Neural cell (in vitro differentiated cells): ENCODE results near the gene MAML2. TPM values are rescaled to one million over a fixed set of nuclear protein-coding genes. Genes with fewer than 3 reads are reported as not detected.

Experiments used
- H2AFZ ChIP-seq: fragments of 200-600, 300-800 bp; sonication (generic), shearing (Covaris generic); 2 replicates; pipeline ENCODE4 v1.6.0; 2014; ENCODE audit warnings: low read depth, mild to moderate bottlenecking, antibody characterized with exemption, low read length, moderate library complexity
- H3F3A ChIP-seq: fragments of 200-600 bp; shearing (Covaris generic); 2 replicates; pipeline ENCODE4 v1.6.1; 2016; ENCODE audit warnings: mild to moderate bottlenecking, moderate library complexity, mixed read lengths, antibody characterized with exemption, low read length; ENCODE audit not compliant: insufficient read depth, poor library complexity, severe bottlenecking
- H3K27ac ChIP-seq: fragments of 200-600, 300-800 bp; sonication (generic), shearing (Covaris generic); 2 replicates; pipeline ENCODE4 v1.5.1; 2014; ENCODE audit warnings: mild to moderate bottlenecking, low read length, moderate library complexity
- H3K27me3 ChIP-seq: fragments of 300-800, 200-600 bp; sonication (generic), shearing (Covaris generic); 2 replicates; pipeline ENCODE4 v1.6.0; 2014; ENCODE audit warnings: mild to moderate bottlenecking, low read depth, low read length, moderate library complexity; ENCODE audit not compliant: insufficient read depth
- H3K36me3 ChIP-seq: fragments of 300-800, 200-600 bp; sonication (generic), shearing (Covaris generic); 2 replicates; pipeline ENCODE4 v1.5.1; 2014; ENCODE audit warnings: mild to moderate bottlenecking, antibody characterized with exemption, low read length, moderate library complexity; ENCODE audit not compliant: insufficient read depth
- H3K4me2 ChIP-seq: fragments of 300-800, 200-600 bp; sonication (generic), shearing (Covaris generic); 2 replicates; pipeline ENCODE4 v1.6.0; 2014; ENCODE audit warnings: mild to moderate bottlenecking, low read length
- H3K4me3 ChIP-seq: fragments of 300-800, 200-600 bp; sonication (generic), shearing (Covaris generic); 2 replicates; pipeline ENCODE4 v1.5.1; 2014; ENCODE audit warnings: mild to moderate bottlenecking, low read length, moderate library complexity
- H3K79me2 ChIP-seq: fragments of 200-600 bp; shearing (Covaris generic); replicated peaks from 2 replicates; pipeline ENCODE4 v1.6.0; 2014; ENCODE audit warnings: mild to moderate bottlenecking, low read length, moderate library complexity; ENCODE audit not compliant: insufficient read depth
- H3K9ac ChIP-seq: fragments of 300-800, 200-600 bp; sonication (generic), shearing (Covaris generic); 2 replicates; pipeline ENCODE4 v1.6.1; 2016; ENCODE audit warnings: mild to moderate bottlenecking, low read length, mixed read lengths
- H3K9me2 ChIP-seq: fragments of 200-600 bp; shearing (Covaris generic); 2 replicates; pipeline ENCODE4 v1.6.1; 2016; ENCODE audit warnings: mild to moderate bottlenecking, low read length, mixed read lengths; ENCODE audit not compliant: insufficient read depth
- H3K9me3 ChIP-seq: fragments of 200-600, 300-800 bp; sonication (generic), shearing (Covaris generic); 2 replicates; pipeline ENCODE4 v1.6.1; 2016; ENCODE audit warnings: mild to moderate bottlenecking, mixed run types, low read length, moderate library complexity, mixed read lengths
- H4K20me1 ChIP-seq: fragments of 200-600 bp; shearing (Covaris generic); 2 replicates; pipeline ENCODE4 v1.6.1; 2016; ENCODE audit warnings: mild to moderate bottlenecking, mixed run types; ENCODE audit not compliant: insufficient read depth
- EP300 ChIP-seq: fragments of 450-650 bp; conservative IDR thresholded peaks from 2 replicates; pipeline ENCODE4 v1.6.1; 2014; ENCODE audit warnings: antibody characterized with exemption, mild to moderate bottlenecking, moderate library complexity; ENCODE audit not compliant: poor library complexity, severe bottlenecking
- EZH2 ChIP-seq: fragments of 200-600, 300-800 bp; shearing (Covaris generic), sonication (generic); IDR thresholded peaks from 2 replicates; pipeline ENCODE4 v1.6.1; 2014; ENCODE audit warnings: antibody characterized with exemption, low read length, borderline replicate concordance, mild to moderate bottlenecking; ENCODE audit not compliant: insufficient read depth, poor library complexity, severe bottlenecking
- MXI1 ChIP-seq: fragments of 450-650 bp; conservative IDR thresholded peaks from 2 replicates; pipeline ENCODE4 v1.6.1; 2014; ENCODE audit warnings: antibody characterized with exemption, mild to moderate bottlenecking; ENCODE audit not compliant: poor library complexity, severe bottlenecking
- POLR2AphosphoS5 ChIP-seq: IDR thresholded peaks from 2 replicates; pipeline ENCODE4 v1.6.1; 2012
- RAD21 ChIP-seq: fragments of 450-650 bp; conservative IDR thresholded peaks from 2 replicates; pipeline ENCODE4 v1.6.1; 2014; ENCODE audit warnings: antibody characterized with exemption, mild to moderate bottlenecking, moderate library complexity
- SMC3 ChIP-seq: fragments of 450-650 bp; conservative IDR thresholded peaks from 2 replicates; pipeline ENCODE4 v1.6.1; 2014; ENCODE audit warnings: antibody characterized with exemption, mild to moderate bottlenecking, moderate library complexity; ENCODE audit not compliant: poor library complexity
- TAF1 ChIP-seq: IDR thresholded peaks from 2 replicates; pipeline ENCODE4 v1.6.1; 2012; ENCODE audit warnings: low read depth
- polyA plus RNA-seq: library from polyadenylated mRNA; depleted of rRNA; stranded (reverse); fragments of >200 nt; gene quantifications from 2 replicates; pipeline ENCODE4 v1.2.3, GENCODE V29; 2014
- TF ChIP-seq, protein P1 (sequence below): IDR thresholded peaks from 2 replicates; pipeline ENCODE4 v1.6.1; 2012; ENCODE audit warnings: borderline replicate concordance
- TF ChIP-seq, protein P2 (sequence below): fragments of 450-650 bp; IDR thresholded peaks from 2 replicates; pipeline ENCODE4 v1.5.1; 2014; ENCODE audit warnings: antibody characterized with exemption, mild to moderate bottlenecking, moderate library complexity; ENCODE audit not compliant: poor library complexity, severe bottlenecking

The MAML2 gene
- polyA plus RNA-seq, 1 donor from 2014 or later, result 3.6 TPM

DNA sequence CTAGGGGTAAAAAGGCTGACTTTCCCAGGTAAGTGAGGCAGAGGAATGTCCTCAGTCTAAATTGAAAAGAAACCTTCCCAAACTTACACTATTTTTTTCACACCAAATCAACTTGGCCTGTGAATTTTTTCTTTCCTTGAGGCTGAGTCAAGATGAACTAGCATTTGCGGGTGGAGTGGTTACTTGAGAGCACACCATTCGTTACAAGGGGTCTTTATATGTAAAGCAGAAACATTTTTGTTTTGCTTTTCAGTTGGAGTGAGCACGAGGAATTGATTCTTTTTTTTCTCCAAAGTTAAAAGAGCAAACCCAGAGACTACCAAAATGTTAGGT lies 36.4 kb downstream of the MAML2 start:
- TF ChIP-seq MXI1 (no peak), RAD21 (no peak), POLR2AphosphoS5 (no peak), EZH2 (no peak), TAF1 (no peak), SMC3 (no peak), EP300 (no peak)
- TF ChIP-seq, protein P1, sequence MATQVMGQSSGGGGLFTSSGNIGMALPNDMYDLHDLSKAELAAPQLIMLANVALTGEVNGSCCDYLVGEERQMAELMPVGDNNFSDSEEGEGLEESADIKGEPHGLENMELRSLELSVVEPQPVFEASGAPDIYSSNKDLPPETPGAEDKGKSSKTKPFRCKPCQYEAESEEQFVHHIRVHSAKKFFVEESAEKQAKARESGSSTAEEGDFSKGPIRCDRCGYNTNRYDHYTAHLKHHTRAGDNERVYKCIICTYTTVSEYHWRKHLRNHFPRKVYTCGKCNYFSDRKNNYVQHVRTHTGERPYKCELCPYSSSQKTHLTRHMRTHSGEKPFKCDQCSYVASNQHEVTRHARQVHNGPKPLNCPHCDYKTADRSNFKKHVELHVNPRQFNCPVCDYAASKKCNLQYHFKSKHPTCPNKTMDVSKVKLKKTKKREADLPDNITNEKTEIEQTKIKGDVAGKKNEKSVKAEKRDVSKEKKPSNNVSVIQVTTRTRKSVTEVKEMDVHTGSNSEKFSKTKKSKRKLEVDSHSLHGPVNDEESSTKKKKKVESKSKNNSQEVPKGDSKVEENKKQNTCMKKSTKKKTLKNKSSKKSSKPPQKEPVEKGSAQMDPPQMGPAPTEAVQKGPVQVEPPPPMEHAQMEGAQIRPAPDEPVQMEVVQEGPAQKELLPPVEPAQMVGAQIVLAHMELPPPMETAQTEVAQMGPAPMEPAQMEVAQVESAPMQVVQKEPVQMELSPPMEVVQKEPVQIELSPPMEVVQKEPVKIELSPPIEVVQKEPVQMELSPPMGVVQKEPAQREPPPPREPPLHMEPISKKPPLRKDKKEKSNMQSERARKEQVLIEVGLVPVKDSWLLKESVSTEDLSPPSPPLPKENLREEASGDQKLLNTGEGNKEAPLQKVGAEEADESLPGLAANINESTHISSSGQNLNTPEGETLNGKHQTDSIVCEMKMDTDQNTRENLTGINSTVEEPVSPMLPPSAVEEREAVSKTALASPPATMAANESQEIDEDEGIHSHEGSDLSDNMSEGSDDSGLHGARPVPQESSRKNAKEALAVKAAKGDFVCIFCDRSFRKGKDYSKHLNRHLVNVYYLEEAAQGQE, result no peak
- TF ChIP-seq, protein P2, sequence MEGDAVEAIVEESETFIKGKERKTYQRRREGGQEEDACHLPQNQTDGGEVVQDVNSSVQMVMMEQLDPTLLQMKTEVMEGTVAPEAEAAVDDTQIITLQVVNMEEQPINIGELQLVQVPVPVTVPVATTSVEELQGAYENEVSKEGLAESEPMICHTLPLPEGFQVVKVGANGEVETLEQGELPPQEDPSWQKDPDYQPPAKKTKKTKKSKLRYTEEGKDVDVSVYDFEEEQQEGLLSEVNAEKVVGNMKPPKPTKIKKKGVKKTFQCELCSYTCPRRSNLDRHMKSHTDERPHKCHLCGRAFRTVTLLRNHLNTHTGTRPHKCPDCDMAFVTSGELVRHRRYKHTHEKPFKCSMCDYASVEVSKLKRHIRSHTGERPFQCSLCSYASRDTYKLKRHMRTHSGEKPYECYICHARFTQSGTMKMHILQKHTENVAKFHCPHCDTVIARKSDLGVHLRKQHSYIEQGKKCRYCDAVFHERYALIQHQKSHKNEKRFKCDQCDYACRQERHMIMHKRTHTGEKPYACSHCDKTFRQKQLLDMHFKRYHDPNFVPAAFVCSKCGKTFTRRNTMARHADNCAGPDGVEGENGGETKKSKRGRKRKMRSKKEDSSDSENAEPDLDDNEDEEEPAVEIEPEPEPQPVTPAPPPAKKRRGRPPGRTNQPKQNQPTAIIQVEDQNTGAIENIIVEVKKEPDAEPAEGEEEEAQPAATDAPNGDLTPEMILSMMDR, result no peak
- no peak overlapping the region for H3K9ac ChIP-seq
- peak overlapping the region; percentile 42 for H3K4me2 ChIP-seq
- H3K36me3 ChIP-seq, result no peaks in the 10 kb centered on the region
- no peaks in the 10 kb centered on the region for H3K79me2 ChIP-seq
- H3K9me3 ChIP-seq, result no peaks in the 10 kb centered on the region
- no peak overlapping the region for H2AFZ ChIP-seq
- no peaks in the 10 kb centered on the region for H3K9me2 ChIP-seq
- peaks cover 6% of the 10 kb centered on the region for H3F3A ChIP-seq
- H3K27ac ChIP-seq, result no peak overlapping the region
- no peaks in the 10 kb centered on the region for H3K27me3 ChIP-seq
- H3K4me3 ChIP-seq, result peak overlapping the region; percentile 50
- no peaks in the 10 kb centered on the region for H4K20me1 ChIP-seq

DNA sequence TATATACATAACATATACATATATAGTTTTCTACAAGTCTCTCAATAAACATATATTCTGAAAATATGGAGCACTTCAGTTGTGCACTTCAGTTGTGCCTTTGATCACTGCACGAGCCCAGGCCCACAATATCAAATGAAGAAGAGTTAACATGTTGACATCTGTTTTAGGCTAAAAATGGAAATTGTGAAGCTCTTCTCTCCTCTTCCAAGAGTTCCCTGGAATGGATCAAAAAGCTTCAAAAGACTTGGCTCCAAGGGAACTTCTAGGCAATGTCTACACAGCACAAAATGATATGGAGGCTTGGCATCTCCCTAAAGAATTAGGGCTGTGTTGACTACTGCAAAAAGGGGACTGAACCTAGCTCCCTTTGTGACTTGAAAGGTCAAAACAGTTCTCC lies 36.9 kb downstream of the MAML2 start:
- Histone ChIP-seq H3K9me3 (no peaks in the 10 kb centered on the region), H3K27ac (no peak overlapping the region), H3F3A (peaks cover 6% of the 10 kb centered on the region), H3K9me2 (no peaks in the 10 kb centered on the region), H3K36me3 (no peaks in the 10 kb centered on the region), H3K4me3 (no peak overlapping the region), H3K79me2 (no peaks in the 10 kb centered on the region), H3K4me2 (peak overlapping the region; percentile 42), H4K20me1 (no peaks in the 10 kb centered on the region), H3K9ac (no peak overlapping the region), H3K27me3 (no peaks in the 10 kb centered on the region), H2AFZ (no peak overlapping the region)
- no peak for TF ChIP-seq SMC3
- TF ChIP-seq RAD21, result no peak
- TF ChIP-seq, protein P2, result no peak
- TF ChIP-seq EZH2, result no peak
- TF ChIP-seq TAF1, result no peak
- TF ChIP-seq, protein P1, result no peak
- no peak for TF ChIP-seq EP300
- no peak for TF ChIP-seq POLR2AphosphoS5
- TF ChIP-seq MXI1, result no peak
